IMR-90 (cell line): ENCODE data around the gene ME3. TPM values are rescaled to one million over a fixed set of nuclear protein-coding genes. Genes with fewer than 3 reads are reported as not detected.

Source experiments
- ATAC-seq: fragments of 200-7000 bp; cut with Tn5 transposase; 2 replicates; pipeline ENCODE4 v1.9.1; 2020; ENCODE audit warnings: low read depth, mild to moderate bottlenecking, moderate library complexity
- BruUV-seq: library from RNA; stranded (reverse); fragments of 400-500 nt; replicated peaks from 2 replicates; lab custom pipeline; 2021; lab: Mats Ljungman, UMichigan
- CTCF ChIA-PET: fragments of 300-600 bp; formaldehyde crosslinking; extraction: SDS; loops from one replicate; lab custom pipeline; 2021; ENCODE audit warnings: antibody characterized with exemption; lab: Yijun Ruan, JAX
- POLR2A ChIA-PET: fragments of 300-600 bp; sonication (Branson Sonifier 250); formaldehyde crosslinking; loops from one replicate; lab custom pipeline; 2022; ENCODE audit warnings: antibody characterized with exemption; ENCODE audit not compliant: unreplicated experiment; lab: Charles Lee
- DNase-seq: peaks from one replicate; pipeline ENCODE4 v3.0.0; 2013
- H2AFZ ChIP-seq: replicated peaks from 2 replicates; pipeline ENCODE3; 2013; ENCODE audit warnings: low read length, mild to moderate bottlenecking; ENCODE audit not compliant: poor library complexity
- H2AK5ac ChIP-seq: 2 replicates; pipeline ENCODE4 v1.6.1; 2013; ENCODE audit warnings: low read depth, low read length, inconsistent platforms
- H2AK9ac ChIP-seq: replicated peaks from 2 replicates; pipeline ENCODE3; 2013; ENCODE audit warnings: mild to moderate bottlenecking, low read depth, low read length, moderate library complexity; ENCODE audit not compliant: poor library complexity
- H2BK120ac ChIP-seq: 2 replicates; pipeline ENCODE4 v1.6.1; 2013; ENCODE audit warnings: low read depth, low read length, inconsistent platforms
- H2BK15ac ChIP-seq: 3 replicates; pipeline ENCODE4 v1.6.1; 2013; ENCODE audit warnings: low read depth, low read length, inconsistent platforms
- H2BK20ac ChIP-seq: 2 replicates; pipeline ENCODE4 v1.6.1; 2013; ENCODE audit warnings: low read depth, mild to moderate bottlenecking, inconsistent platforms, low read length, moderate library complexity
- H2BK5ac ChIP-seq: 2 replicates; pipeline ENCODE4 v1.6.1; 2013; ENCODE audit warnings: mild to moderate bottlenecking, low read depth, low read length, inconsistent platforms; ENCODE audit not compliant: poor library complexity, severe bottlenecking
- H3K14ac ChIP-seq: replicated peaks from 2 replicates; pipeline ENCODE4 v1.6.1; 2013; ENCODE audit warnings: low read depth, low read length, inconsistent platforms
- H3K18ac ChIP-seq: 2 replicates; pipeline ENCODE4 v1.6.1; 2013; ENCODE audit warnings: low read depth, low read length, control low read depth
- H3K23ac ChIP-seq: 2 replicates; pipeline ENCODE4 v1.6.1; 2013; ENCODE audit warnings: low read depth, low read length, inconsistent platforms
- H3K27ac ChIP-seq: 2 replicates; pipeline ENCODE4 v1.5.1; 2013; ENCODE audit warnings: mild to moderate bottlenecking, control low read depth, low read length; ENCODE audit not compliant: insufficient read depth
- H3K27me3 ChIP-seq: 2 replicates; pipeline ENCODE4 v1.6.1; 2013; ENCODE audit warnings: low read length; ENCODE audit not compliant: control insufficient read depth, insufficient read depth
- H3K36me3 ChIP-seq: 2 replicates; pipeline ENCODE4 v1.6.1; 2013; ENCODE audit warnings: low read length, mixed read lengths; ENCODE audit not compliant: control insufficient read depth, insufficient read depth
- H3K4ac ChIP-seq: 2 replicates; pipeline ENCODE4 v1.6.1; 2013; ENCODE audit warnings: low read depth, low read length, inconsistent platforms
- H3K4me1 ChIP-seq: 2 replicates; pipeline ENCODE4 v1.6.1; 2013; ENCODE audit warnings: low read length, mixed read lengths; ENCODE audit not compliant: control insufficient read depth, insufficient read depth
- H3K4me2 ChIP-seq: 2 replicates; pipeline ENCODE4 v1.6.1; 2013; ENCODE audit warnings: low read depth, mild to moderate bottlenecking, control low read depth, low read length, moderate library complexity
- H3K4me3 ChIP-seq: 2 replicates; pipeline ENCODE4 v1.5.1; 2013; ENCODE audit warnings: low read depth, mild to moderate bottlenecking, control low read depth, low read length, moderate library complexity; ENCODE audit not compliant: insufficient read depth
- H3K56ac ChIP-seq: 2 replicates; pipeline ENCODE4 v1.6.1; 2013; ENCODE audit warnings: low read length, inconsistent platforms; ENCODE audit not compliant: insufficient read depth; ENCODE audit errors: extremely low read depth
- H3K79me1 ChIP-seq, 2 experiments: 2 replicates each; pipeline ENCODE4 v1.6.1; 2013; ENCODE audit warnings: low read length in 2 of 2, inconsistent platforms in 1 of 2, low read depth in 1 of 2
- H3K9ac ChIP-seq: 2 replicates; pipeline ENCODE4 v1.6.1; 2013; ENCODE audit warnings: low read depth, low read length, control low read depth
- H3K9me1 ChIP-seq: 2 replicates; pipeline ENCODE4 v1.6.1; 2013; ENCODE audit warnings: low read length, inconsistent platforms; ENCODE audit not compliant: insufficient read depth
- H3K9me3 ChIP-seq: 2 replicates; pipeline ENCODE4 v1.6.1; 2013; ENCODE audit warnings: low read length; ENCODE audit not compliant: control insufficient read depth, insufficient read depth
- H4K20me1 ChIP-seq: 2 replicates; pipeline ENCODE4 v1.6.1; 2013; ENCODE audit warnings: low read length, inconsistent platforms; ENCODE audit not compliant: insufficient read depth
- H4K5ac ChIP-seq: 2 replicates; pipeline ENCODE4 v1.6.1; 2013; ENCODE audit warnings: mild to moderate bottlenecking, low read depth, low read length, control low read depth
- H4K8ac ChIP-seq, 2 experiments: 2 replicates each; pipeline ENCODE4 v1.6.1; 2013; ENCODE audit warnings: low read depth in 2 of 2, low read length in 2 of 2, control low read depth in 1 of 2, inconsistent platforms in 1 of 2
- H4K91ac ChIP-seq: 2 replicates; pipeline ENCODE4 v1.6.1; 2013; ENCODE audit warnings: low read depth, low read length, inconsistent platforms; ENCODE audit not compliant: insufficient read depth
- CHD1 ChIP-seq: IDR thresholded peaks from 2 replicates; pipeline ENCODE4 v1.6.1; 2012; ENCODE audit warnings: low read depth, low read length, improper control_type of control experiment
- FOS ChIP-seq: fragments of 150-350 bp; IDR thresholded peaks from 2 replicates; pipeline ENCODE4 v1.6.1; 2016; ENCODE audit warnings: low read depth, low read length
- MAZ ChIP-seq: IDR thresholded peaks from 2 replicates; pipeline ENCODE4 v1.6.1; 2012; ENCODE audit warnings: low read depth, mild to moderate bottlenecking, low read length, improper control_type of control experiment, moderate library complexity, borderline replicate concordance
- NFE2L2 ChIP-seq: fragments of 150-350 bp; IDR thresholded peaks from 2 replicates; pipeline ENCODE4 v1.6.1; 2016; ENCODE audit warnings: low read depth, mild to moderate bottlenecking, low read length
- POLR2A ChIP-seq: IDR thresholded peaks from 2 replicates; pipeline ENCODE4 v1.6.1; 2012; ENCODE audit warnings: mild to moderate bottlenecking, low read depth, low read length
- RFX5 ChIP-seq: IDR thresholded peaks from 2 replicates; pipeline ENCODE4 v1.8.0; 2012; ENCODE audit warnings: low read depth, mild to moderate bottlenecking, low read length, moderate library complexity
- WGBS, 2 experiments: methylation state at CpG; one replicate each; pipeline versions ENCODE4 v1.1.5 to v1.1.7; 2013; ENCODE audit warnings: missing lambda C conversion rate in 2 of 2; ENCODE audit not compliant: insufficient read length in 1 of 2; ENCODE audit errors: extremely low coverage in 2 of 2; 5-methylcytosine and 5-hydroxymethylcytosine counted together
- dilution Hi-C: fragments of 300-500 bp; cut with HindIII; formaldehyde crosslinking; loops from one replicate; pipeline ENCODE4 v1.14.3; 2018; ENCODE audit warnings: low sequenced_read_pairs; ENCODE audit not compliant: unreplicated experiment
- in situ Hi-C: fragments of 300-500 bp; cut with MboI; formaldehyde crosslinking; loops from 3 replicates; pipeline ENCODE4 v1.14.3; 2019; ENCODE audit warnings: low sequenced_read_pairs, inconsistent platforms, mixed read lengths
- intact Hi-C: fragments of 100-400 bp; cut with micrococcal nuclease; formaldehyde crosslinking; loops from 2 replicates; pipeline ENCODE4 v1.10.0; 2022
- polyA plus RNA-seq, 3 experiments: library from polyadenylated mRNA; depleted of rRNA; stranded (reverse); fragments of >200 nt; gene quantifications; 2 replicates each; pipeline ENCODE4 v1.2.3, GENCODE V29; 2012; ENCODE audit warnings: low replicate concordance in 1 of 3
- total RNA-seq: library from RNA; depleted of rRNA; stranded (reverse); fragments of >200 nt; gene quantifications from 2 replicates; pipeline ENCODE4 v1.2.3, GENCODE V29; 2012

ME3 gene
- total and polyA plus RNA-seq, 2 of the 4 experiments (the other 2 are of a cell fraction), result 7.8 to 9.0 TPM

DNA sequence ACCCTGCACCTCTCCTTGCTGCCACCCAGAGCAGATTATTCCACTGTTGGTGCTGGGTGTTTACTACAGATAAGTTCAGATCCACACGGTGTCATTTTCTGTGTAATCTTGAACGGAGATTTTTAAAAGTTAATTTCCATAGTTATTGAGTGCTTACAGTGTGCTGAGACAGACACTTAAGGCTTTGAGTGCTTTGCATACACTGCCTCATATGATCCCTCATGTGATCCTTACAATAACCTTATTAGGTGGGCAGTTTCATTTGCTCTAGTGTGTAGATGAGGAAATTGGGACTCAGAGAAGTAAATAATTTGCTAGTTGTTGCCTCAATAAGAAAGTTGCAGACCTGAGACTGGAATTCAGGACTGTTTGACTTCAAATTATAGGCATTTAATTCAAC lies 32.3 kb upstream of the ME3 start:
- CTCF ChIA-PET, result no interaction called here

More for the DNA sequence above, 32.3 kb upstream of the ME3 start:
- dilution Hi-C loops, result no loop called here
- H3K4me3 ChIP-seq, result no peak overlapping the region
- H3K9ac ChIP-seq, result no peak overlapping the region
- H3K4me1 ChIP-seq, result peaks cover 2% of the 10 kb centered on the region; the same call in 1 of the 2 replicates
- no peak overlapping the region for H2AK5ac ChIP-seq
- H3K23ac ChIP-seq, result no peak overlapping the region
- no peak overlapping the region for H3K4ac ChIP-seq
- H3K56ac ChIP-seq, result no peak overlapping the region
- no peak overlapping the region for H4K8ac ChIP-seq
- no peak overlapping the region for H2BK5ac ChIP-seq
- H2BK15ac ChIP-seq, result no peak overlapping the region
- WGBS, 2 experiments, result no CpG with 5 or more reads among the region's 2 CpGs
- no peak overlapping the region for H3K18ac ChIP-seq
- no peak overlapping the region for H2AFZ ChIP-seq
- no peaks in the 10 kb centered on the region for H4K20me1 ChIP-seq
- H3K14ac ChIP-seq, result no peak overlapping the region
- H4K5ac ChIP-seq, result no peak overlapping the region
- ATAC-seq, result no peak
- H2AK9ac ChIP-seq, result no peak overlapping the region
- BruUV-seq, result no TSS peak
- H2BK20ac ChIP-seq, result no peak overlapping the region
- H2BK120ac ChIP-seq, result no peak overlapping the region
- intact Hi-C loops, result no loop called here
- no peak overlapping the region for H3K27ac ChIP-seq
- in situ Hi-C loops, result no loop called here
- DNase-seq, result no peak
- no peak overlapping the region for H4K91ac ChIP-seq
- H3K9me3 ChIP-seq, result no peaks in the 10 kb centered on the region
- no peak overlapping the region for H3K4me2 ChIP-seq
- no peaks in the 10 kb centered on the region for H3K27me3 ChIP-seq
- no peaks in the 10 kb centered on the region for H3K9me1 ChIP-seq
- H3K79me1 ChIP-seq, result no peaks in the 10 kb centered on the region
- POLR2A ChIA-PET, result no interaction called here
- H3K36me3 ChIP-seq, result no peaks in the 10 kb centered on the region
- no peak for TF ChIP-seq NFE2L2
- no peak for TF ChIP-seq POLR2A
- no peak for TF ChIP-seq FOS
- TF ChIP-seq RFX5, result no peak
- no peak for TF ChIP-seq MAZ
- TF ChIP-seq CHD1, result no peak
